Measurements from ENCODE around the gene RNF217.
"Not testable (repeated sequence)": the region's sequence is repeated elsewhere in the genome, so short reads cannot be mapped to it uniquely, and the experiment has no call there.

Gene RNF217

DNA sequence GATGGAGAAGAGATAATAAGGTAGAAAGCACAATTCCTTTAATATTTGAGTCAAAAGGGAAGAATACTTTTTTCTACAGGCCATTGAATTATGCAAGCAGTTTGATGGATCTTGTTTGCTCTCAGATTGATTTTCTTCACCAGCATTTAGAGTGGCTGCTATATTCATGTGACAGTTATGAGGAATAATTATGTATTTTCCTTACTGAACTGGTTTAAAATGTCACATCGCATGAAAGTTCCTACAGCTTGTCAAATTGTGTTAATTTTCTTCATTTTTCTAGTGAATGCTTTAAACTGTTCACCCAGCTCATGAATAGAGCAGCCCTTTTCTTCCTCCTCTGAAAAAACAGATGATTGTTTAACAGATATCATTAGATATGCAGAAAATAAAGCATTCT lies 153.9 kb downstream of the RNF217 start:
- H3K36me3 ChIP-seq, result no peaks in the 10 kb centered on the region
- no peak overlapping the region for H3K27ac ChIP-seq
- H3K4me2 ChIP-seq, result no peak overlapping the region
- no peaks in the 10 kb centered on the region for H3K4me1 ChIP-seq
- no peaks in the 10 kb centered on the region for H4K20me1 ChIP-seq
- H3K9me3 ChIP-seq, result peaks cover 20% of the 10 kb centered on the region
- H3K4me3 ChIP-seq, result no peak overlapping the region
- H3K9ac ChIP-seq, result no peak overlapping the region
- no peak for TF ChIP-seq Cebpa-rat (IDR thresholded peaks at IDR 0.05)
- no peaks in the 10 kb centered on the region for H3K27me3 ChIP-seq

GRCh38 chr6:125116710-125117109 lies 154.5 kb downstream of the RNF217 start:
- no peak overlapping the region for H3K27ac ChIP-seq
- H3K4me2 ChIP-seq, result no peak overlapping the region
- H3K9ac ChIP-seq, result no peak overlapping the region
- no peaks in the 10 kb centered on the region for H4K20me1 ChIP-seq
- TF ChIP-seq Cebpa-rat (IDR thresholded peaks at IDR 0.05), result no peak
- H3K27me3 ChIP-seq, result no peaks in the 10 kb centered on the region
- no peaks in the 10 kb centered on the region for H3K4me1 ChIP-seq
- no peaks in the 10 kb centered on the region for H3K36me3 ChIP-seq
- no peak overlapping the region for H3K4me3 ChIP-seq
- peaks cover 15% of the 10 kb centered on the region for H3K9me3 ChIP-seq

DNA sequence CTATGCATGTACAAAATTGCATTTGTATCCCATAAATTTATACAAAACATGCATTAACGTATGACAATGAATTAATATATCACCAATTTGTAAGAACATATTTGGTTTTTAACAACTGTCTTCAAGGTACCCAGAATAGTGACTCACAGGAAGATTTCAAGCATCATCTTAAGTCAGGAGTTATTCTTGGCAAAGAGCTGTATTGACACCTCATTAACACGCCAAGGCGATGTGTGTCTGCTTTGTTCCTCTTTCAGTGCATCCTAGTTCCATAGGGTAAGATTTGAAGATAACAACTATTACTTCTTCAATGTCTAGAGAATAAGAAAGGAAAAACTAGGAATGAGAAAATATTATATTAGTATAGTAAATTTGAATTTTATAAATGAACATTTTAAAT lies 155.6 kb downstream of the RNF217 start:
- TF ChIP-seq Cebpa-rat (IDR thresholded peaks at IDR 0.05), result no peak
- peaks cover 4% of the 10 kb centered on the region for H3K9me3 ChIP-seq
- no peak overlapping the region for H3K27ac ChIP-seq
- no peaks in the 10 kb centered on the region for H3K36me3 ChIP-seq
- H3K4me1 ChIP-seq, result no peaks in the 10 kb centered on the region
- no peak overlapping the region for H3K4me3 ChIP-seq
- H3K27me3 ChIP-seq, result no peaks in the 10 kb centered on the region
- H3K9ac ChIP-seq, result no peak overlapping the region
- no peaks in the 10 kb centered on the region for H4K20me1 ChIP-seq
- H3K4me2 ChIP-seq, result no peak overlapping the region

GRCh38 chr6:125120054-125120590 lies 157.9 kb downstream of the RNF217 start:
- no peak for TF ChIP-seq Cebpa-rat (IDR thresholded peaks at IDR 0.05)

DNA sequence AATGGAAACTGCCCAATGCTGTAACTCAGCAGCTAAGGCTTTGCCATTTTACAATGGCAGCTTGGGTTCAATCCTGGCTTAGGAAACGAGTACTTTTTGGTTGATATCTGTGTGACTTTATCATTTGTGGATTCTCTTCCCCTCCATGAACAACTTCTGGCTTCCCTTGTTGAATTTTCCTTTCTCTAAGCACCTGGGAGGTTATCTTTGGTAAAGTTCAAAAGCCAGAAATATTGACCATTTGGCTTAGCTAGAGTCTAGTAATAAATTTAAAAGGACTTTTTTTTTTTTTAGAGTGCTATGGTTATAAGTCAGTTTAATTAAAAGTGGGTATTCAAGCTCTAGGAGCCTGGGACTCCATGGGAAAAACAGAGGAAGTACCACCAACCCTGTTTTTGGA lies 159.7 kb downstream of the RNF217 start:
- H4K20me1 ChIP-seq, result no peaks in the 10 kb centered on the region
- TF ChIP-seq Cebpa-rat (IDR thresholded peaks at IDR 0.05), result no peak

More at GRCh38 chr6:125120054-125120590, 157.9 kb downstream of the RNF217 start:
- Histone ChIP-seq H3K9me3 (no peaks in the 10 kb centered on the region), H4K20me1 (no peaks in the 10 kb centered on the region), H3K27ac (no peak overlapping the region), H3K4me3 (no peak overlapping the region), H3K9ac (no peak overlapping the region), H3K4me1 (no peaks in the 10 kb centered on the region), H3K4me2 (no peak overlapping the region), H3K36me3 (no peaks in the 10 kb centered on the region), H3K27me3 (no peaks in the 10 kb centered on the region)

GRCh38 chr6:125123051-125123450 lies 160.8 kb downstream of the RNF217 start:
- no peaks in the 10 kb centered on the region for H3K4me1 ChIP-seq
- H3K4me2 ChIP-seq, result no peak overlapping the region
- H4K20me1 ChIP-seq, result no peaks in the 10 kb centered on the region
- H3K27ac ChIP-seq, result no peak overlapping the region
- H3K9ac ChIP-seq, result no peak overlapping the region
- H3K27me3 ChIP-seq, result no peaks in the 10 kb centered on the region
- no peak for TF ChIP-seq Cebpa-rat (IDR thresholded peaks at IDR 0.05)
- H3K4me3 ChIP-seq, result no peak overlapping the region
- no peaks in the 10 kb centered on the region for H3K36me3 ChIP-seq
- H3K9me3 ChIP-seq, result peaks cover 6% of the 10 kb centered on the region

More for the DNA sequence above, 159.7 kb downstream of the RNF217 start:
- no peaks in the 10 kb centered on the region for H3K36me3 ChIP-seq
- no peaks in the 10 kb centered on the region for H3K27me3 ChIP-seq
- no peak overlapping the region for H3K4me2 ChIP-seq
- H3K9ac ChIP-seq, result no peak overlapping the region
- no peak overlapping the region for H3K4me3 ChIP-seq
- H3K9me3 ChIP-seq, result peaks cover 6% of the 10 kb centered on the region
- H3K4me1 ChIP-seq, result no peaks in the 10 kb centered on the region
- H3K27ac ChIP-seq, result no peak overlapping the region

GRCh38 chr6:125123468-125124048 lies 161.3 kb downstream of the RNF217 start:
- Histone ChIP-seq H3K36me3 (no peaks in the 10 kb centered on the region), H4K20me1 (no peaks in the 10 kb centered on the region), H3K4me2 (no peak overlapping the region), H3K4me3 (no peak overlapping the region), H3K4me1 (no peaks in the 10 kb centered on the region), H3K27ac (no peak overlapping the region), H3K9ac (no peak overlapping the region), H3K9me3 (peaks cover 6% of the 10 kb centered on the region), H3K27me3 (no peaks in the 10 kb centered on the region)
- TF ChIP-seq Cebpa-rat (IDR thresholded peaks at IDR 0.05), result no peak

DNA sequence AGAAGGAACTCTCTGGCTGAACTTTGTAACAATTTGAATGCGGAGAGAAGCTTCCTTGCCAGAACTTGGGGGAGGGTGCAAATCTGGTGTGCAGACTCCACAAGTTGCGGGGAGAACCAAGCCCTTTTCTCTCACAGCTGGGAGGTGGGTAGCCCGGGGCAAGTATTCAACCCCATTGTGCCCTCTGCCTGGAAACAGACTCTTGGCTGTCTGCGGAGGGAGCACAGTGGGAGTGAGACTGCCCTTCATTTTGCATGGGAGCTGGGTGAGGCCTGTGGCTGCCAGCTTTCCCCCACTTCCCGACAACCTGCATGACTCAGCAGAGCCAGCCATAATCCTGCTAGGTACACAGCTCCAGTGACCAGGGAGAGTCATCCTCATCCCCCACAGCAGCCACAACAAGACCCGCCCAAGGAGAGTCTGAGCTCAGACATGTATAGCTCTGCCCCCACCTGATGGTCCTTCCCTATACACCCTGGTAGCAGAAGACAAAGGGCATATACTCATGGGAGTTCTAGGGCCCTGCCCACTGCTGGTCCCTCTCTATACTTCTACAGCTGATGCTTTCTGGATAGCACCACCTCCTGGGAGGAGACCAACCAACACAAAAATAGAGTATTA lies 161.9 kb downstream of the RNF217 start:
- H3K4me2 ChIP-seq, result no peak overlapping the region
- no peak for TF ChIP-seq Cebpa-rat (IDR thresholded peaks at IDR 0.05)
- no peaks in the 10 kb centered on the region for H3K36me3 ChIP-seq
- no peaks in the 10 kb centered on the region for H4K20me1 ChIP-seq
- H3K4me1 ChIP-seq, result no peaks in the 10 kb centered on the region
- no peak overlapping the region for H3K4me3 ChIP-seq
- H3K27me3 ChIP-seq, result no peaks in the 10 kb centered on the region
- peaks cover 6% of the 10 kb centered on the region for H3K9me3 ChIP-seq
- no peak overlapping the region for H3K27ac ChIP-seq
- H3K9ac ChIP-seq, result no peak overlapping the region

GRCh38 chr6:125125856-125126255 lies 163.6 kb downstream of the RNF217 start:
- not testable (repeated sequence) for H3K36me3 ChIP-seq, H3K4me1 ChIP-seq, H4K20me1 ChIP-seq, H3K4me2 ChIP-seq, H3K27ac ChIP-seq, H3K4me3 ChIP-seq, H3K9ac ChIP-seq, H3K9me3 ChIP-seq, H3K27me3 ChIP-seq

DNA sequence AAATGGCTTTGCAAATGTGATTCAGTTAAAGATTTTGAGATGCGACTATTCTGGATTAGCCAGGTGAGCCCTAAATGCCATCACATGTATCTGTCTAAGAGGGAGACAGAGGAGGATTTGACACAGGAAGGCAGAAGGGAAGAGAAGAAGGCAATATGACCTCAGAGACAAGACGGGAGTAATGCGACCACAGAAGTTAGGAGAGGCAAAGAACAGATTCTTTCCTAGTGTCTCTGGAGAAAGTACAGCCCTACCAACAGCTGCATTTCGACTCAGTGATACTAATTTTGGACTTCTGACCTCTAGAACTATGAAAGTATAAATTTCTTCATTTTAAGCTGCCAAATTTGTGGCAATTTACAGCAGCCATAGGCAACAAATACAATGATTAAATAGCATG lies 167.1 kb downstream of the RNF217 start:
- Histone ChIP-seq H3K27me3 (no peaks in the 10 kb centered on the region), H3K4me3 (no peak overlapping the region), H3K36me3 (no peaks in the 10 kb centered on the region), H3K27ac (no peak overlapping the region), H3K9me3 (peaks cover 6% of the 10 kb centered on the region), H4K20me1 (no peaks in the 10 kb centered on the region), H3K4me2 (no peak overlapping the region), H3K4me1 (no peaks in the 10 kb centered on the region), H3K9ac (no peak overlapping the region)
- no peak for TF ChIP-seq Cebpa-rat (IDR thresholded peaks at IDR 0.05)

Measured in BLaER1 (cell line).